Neural cell (in vitro differentiated cells): ENCODE data around the gene UNC5B. TPM values are rescaled to one million over a fixed set of nuclear protein-coding genes. Genes with fewer than 3 reads are reported as not detected.

Source experiments
- H2AFZ ChIP-seq: fragments of 200-600, 300-800 bp; sonication (generic), shearing (Covaris generic); 2 replicates; pipeline ENCODE4 v1.6.0; 2014; ENCODE audit warnings: low read depth, mild to moderate bottlenecking, antibody characterized with exemption, low read length, moderate library complexity
- H3F3A ChIP-seq: fragments of 200-600 bp; shearing (Covaris generic); 2 replicates; pipeline ENCODE4 v1.6.1; 2016; ENCODE audit warnings: mild to moderate bottlenecking, moderate library complexity, mixed read lengths, antibody characterized with exemption, low read length; ENCODE audit not compliant: insufficient read depth, poor library complexity, severe bottlenecking
- H3K27ac ChIP-seq: fragments of 200-600, 300-800 bp; sonication (generic), shearing (Covaris generic); 2 replicates; pipeline ENCODE4 v1.5.1; 2014; ENCODE audit warnings: mild to moderate bottlenecking, low read length, moderate library complexity
- H3K27me3 ChIP-seq: fragments of 300-800, 200-600 bp; sonication (generic), shearing (Covaris generic); 2 replicates; pipeline ENCODE4 v1.6.0; 2014; ENCODE audit warnings: mild to moderate bottlenecking, low read depth, low read length, moderate library complexity; ENCODE audit not compliant: insufficient read depth
- H3K36me3 ChIP-seq: fragments of 300-800, 200-600 bp; sonication (generic), shearing (Covaris generic); 2 replicates; pipeline ENCODE4 v1.5.1; 2014; ENCODE audit warnings: mild to moderate bottlenecking, antibody characterized with exemption, low read length, moderate library complexity; ENCODE audit not compliant: insufficient read depth
- H3K4me2 ChIP-seq: fragments of 300-800, 200-600 bp; sonication (generic), shearing (Covaris generic); 2 replicates; pipeline ENCODE4 v1.6.0; 2014; ENCODE audit warnings: mild to moderate bottlenecking, low read length
- H3K4me3 ChIP-seq: fragments of 300-800, 200-600 bp; sonication (generic), shearing (Covaris generic); 2 replicates; pipeline ENCODE4 v1.5.1; 2014; ENCODE audit warnings: mild to moderate bottlenecking, low read length, moderate library complexity
- H3K79me2 ChIP-seq: fragments of 200-600 bp; shearing (Covaris generic); replicated peaks from 2 replicates; pipeline ENCODE4 v1.6.0; 2014; ENCODE audit warnings: mild to moderate bottlenecking, low read length, moderate library complexity; ENCODE audit not compliant: insufficient read depth
- H3K9ac ChIP-seq: fragments of 300-800, 200-600 bp; sonication (generic), shearing (Covaris generic); 2 replicates; pipeline ENCODE4 v1.6.1; 2016; ENCODE audit warnings: mild to moderate bottlenecking, low read length, mixed read lengths
- H3K9me2 ChIP-seq: fragments of 200-600 bp; shearing (Covaris generic); 2 replicates; pipeline ENCODE4 v1.6.1; 2016; ENCODE audit warnings: mild to moderate bottlenecking, low read length, mixed read lengths; ENCODE audit not compliant: insufficient read depth
- H3K9me3 ChIP-seq: fragments of 200-600, 300-800 bp; sonication (generic), shearing (Covaris generic); 2 replicates; pipeline ENCODE4 v1.6.1; 2016; ENCODE audit warnings: mild to moderate bottlenecking, mixed run types, low read length, moderate library complexity, mixed read lengths
- H4K20me1 ChIP-seq: fragments of 200-600 bp; shearing (Covaris generic); 2 replicates; pipeline ENCODE4 v1.6.1; 2016; ENCODE audit warnings: mild to moderate bottlenecking, mixed run types; ENCODE audit not compliant: insufficient read depth
- EP300 ChIP-seq: fragments of 450-650 bp; conservative IDR thresholded peaks from 2 replicates; pipeline ENCODE4 v1.6.1; 2014; ENCODE audit warnings: antibody characterized with exemption, mild to moderate bottlenecking, moderate library complexity; ENCODE audit not compliant: poor library complexity, severe bottlenecking
- EZH2 ChIP-seq: fragments of 200-600, 300-800 bp; shearing (Covaris generic), sonication (generic); IDR thresholded peaks from 2 replicates; pipeline ENCODE4 v1.6.1; 2014; ENCODE audit warnings: antibody characterized with exemption, low read length, borderline replicate concordance, mild to moderate bottlenecking; ENCODE audit not compliant: insufficient read depth, poor library complexity, severe bottlenecking
- MXI1 ChIP-seq: fragments of 450-650 bp; conservative IDR thresholded peaks from 2 replicates; pipeline ENCODE4 v1.6.1; 2014; ENCODE audit warnings: antibody characterized with exemption, mild to moderate bottlenecking; ENCODE audit not compliant: poor library complexity, severe bottlenecking
- POLR2AphosphoS5 ChIP-seq: IDR thresholded peaks from 2 replicates; pipeline ENCODE4 v1.6.1; 2012
- RAD21 ChIP-seq: fragments of 450-650 bp; conservative IDR thresholded peaks from 2 replicates; pipeline ENCODE4 v1.6.1; 2014; ENCODE audit warnings: antibody characterized with exemption, mild to moderate bottlenecking, moderate library complexity
- SMC3 ChIP-seq: fragments of 450-650 bp; conservative IDR thresholded peaks from 2 replicates; pipeline ENCODE4 v1.6.1; 2014; ENCODE audit warnings: antibody characterized with exemption, mild to moderate bottlenecking, moderate library complexity; ENCODE audit not compliant: poor library complexity
- TAF1 ChIP-seq: IDR thresholded peaks from 2 replicates; pipeline ENCODE4 v1.6.1; 2012; ENCODE audit warnings: low read depth
- polyA plus RNA-seq: library from polyadenylated mRNA; depleted of rRNA; stranded (reverse); fragments of >200 nt; gene quantifications from 2 replicates; pipeline ENCODE4 v1.2.3, GENCODE V29; 2014
- TF ChIP-seq, protein P1 (sequence below): IDR thresholded peaks from 2 replicates; pipeline ENCODE4 v1.6.1; 2012; ENCODE audit warnings: borderline replicate concordance
- TF ChIP-seq, protein P2 (sequence below): fragments of 450-650 bp; IDR thresholded peaks from 2 replicates; pipeline ENCODE4 v1.5.1; 2014; ENCODE audit warnings: antibody characterized with exemption, mild to moderate bottlenecking, moderate library complexity; ENCODE audit not compliant: poor library complexity, severe bottlenecking

Gene UNC5B
- polyA plus RNA-seq, 1 donor from 2014 or later = 2.0 TPM

DNA sequence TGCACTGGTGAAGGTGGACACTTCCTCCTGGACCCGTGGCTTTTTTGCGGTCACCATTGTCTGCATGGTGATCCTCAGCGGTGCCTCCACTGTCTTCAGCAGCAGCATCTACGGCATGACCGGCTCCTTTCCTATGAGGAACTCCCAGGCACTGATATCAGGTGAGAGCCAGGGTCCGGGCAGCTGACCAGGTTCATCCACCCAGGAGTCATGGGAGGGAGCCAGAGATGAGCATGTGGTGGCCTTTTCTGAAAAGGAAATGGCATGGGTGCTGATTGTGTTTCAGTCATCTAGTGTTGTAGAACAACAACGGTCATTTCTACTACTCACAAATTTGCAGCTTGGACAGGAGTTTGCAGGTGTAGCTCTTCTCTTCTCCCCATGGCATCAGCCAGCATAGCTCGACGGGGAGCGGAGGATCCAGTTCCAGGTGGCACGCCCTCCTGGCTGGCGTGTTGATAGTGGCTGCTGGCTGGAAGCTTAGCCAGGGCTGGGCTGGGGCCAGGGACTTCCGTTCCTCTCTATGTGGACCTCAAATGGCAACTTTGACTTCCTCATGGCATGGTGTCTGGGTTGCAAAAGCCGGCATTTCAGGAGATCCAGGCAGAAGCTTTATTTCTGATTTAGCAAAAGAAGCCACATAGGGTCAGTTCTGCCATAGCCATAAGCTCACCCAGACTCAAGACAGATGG is 139.4 kb downstream of the UNC5B start:
- Histone ChIP-seq H4K20me1 (no peaks in the 10 kb centered on the region), H3K9ac (no peak overlapping the region), H2AFZ (no peak overlapping the region), H3K4me2 (no peak overlapping the region), H3K36me3 (no peaks in the 10 kb centered on the region), H3F3A (no peaks in the 10 kb centered on the region), H3K79me2 (no peaks in the 10 kb centered on the region), H3K27me3 (no peaks in the 10 kb centered on the region), H3K9me2 (no peaks in the 10 kb centered on the region), H3K27ac (no peak overlapping the region), H3K4me3 (no peak overlapping the region), H3K9me3 (no peaks in the 10 kb centered on the region)
- TF ChIP-seq RAD21 (no peak), POLR2AphosphoS5 (no peak), SMC3 (no peak), EP300 (no peak), TAF1 (no peak), MXI1 (no peak), EZH2 (no peak)
- TF ChIP-seq, protein P1, sequence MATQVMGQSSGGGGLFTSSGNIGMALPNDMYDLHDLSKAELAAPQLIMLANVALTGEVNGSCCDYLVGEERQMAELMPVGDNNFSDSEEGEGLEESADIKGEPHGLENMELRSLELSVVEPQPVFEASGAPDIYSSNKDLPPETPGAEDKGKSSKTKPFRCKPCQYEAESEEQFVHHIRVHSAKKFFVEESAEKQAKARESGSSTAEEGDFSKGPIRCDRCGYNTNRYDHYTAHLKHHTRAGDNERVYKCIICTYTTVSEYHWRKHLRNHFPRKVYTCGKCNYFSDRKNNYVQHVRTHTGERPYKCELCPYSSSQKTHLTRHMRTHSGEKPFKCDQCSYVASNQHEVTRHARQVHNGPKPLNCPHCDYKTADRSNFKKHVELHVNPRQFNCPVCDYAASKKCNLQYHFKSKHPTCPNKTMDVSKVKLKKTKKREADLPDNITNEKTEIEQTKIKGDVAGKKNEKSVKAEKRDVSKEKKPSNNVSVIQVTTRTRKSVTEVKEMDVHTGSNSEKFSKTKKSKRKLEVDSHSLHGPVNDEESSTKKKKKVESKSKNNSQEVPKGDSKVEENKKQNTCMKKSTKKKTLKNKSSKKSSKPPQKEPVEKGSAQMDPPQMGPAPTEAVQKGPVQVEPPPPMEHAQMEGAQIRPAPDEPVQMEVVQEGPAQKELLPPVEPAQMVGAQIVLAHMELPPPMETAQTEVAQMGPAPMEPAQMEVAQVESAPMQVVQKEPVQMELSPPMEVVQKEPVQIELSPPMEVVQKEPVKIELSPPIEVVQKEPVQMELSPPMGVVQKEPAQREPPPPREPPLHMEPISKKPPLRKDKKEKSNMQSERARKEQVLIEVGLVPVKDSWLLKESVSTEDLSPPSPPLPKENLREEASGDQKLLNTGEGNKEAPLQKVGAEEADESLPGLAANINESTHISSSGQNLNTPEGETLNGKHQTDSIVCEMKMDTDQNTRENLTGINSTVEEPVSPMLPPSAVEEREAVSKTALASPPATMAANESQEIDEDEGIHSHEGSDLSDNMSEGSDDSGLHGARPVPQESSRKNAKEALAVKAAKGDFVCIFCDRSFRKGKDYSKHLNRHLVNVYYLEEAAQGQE = no peak
- TF ChIP-seq, protein P2, sequence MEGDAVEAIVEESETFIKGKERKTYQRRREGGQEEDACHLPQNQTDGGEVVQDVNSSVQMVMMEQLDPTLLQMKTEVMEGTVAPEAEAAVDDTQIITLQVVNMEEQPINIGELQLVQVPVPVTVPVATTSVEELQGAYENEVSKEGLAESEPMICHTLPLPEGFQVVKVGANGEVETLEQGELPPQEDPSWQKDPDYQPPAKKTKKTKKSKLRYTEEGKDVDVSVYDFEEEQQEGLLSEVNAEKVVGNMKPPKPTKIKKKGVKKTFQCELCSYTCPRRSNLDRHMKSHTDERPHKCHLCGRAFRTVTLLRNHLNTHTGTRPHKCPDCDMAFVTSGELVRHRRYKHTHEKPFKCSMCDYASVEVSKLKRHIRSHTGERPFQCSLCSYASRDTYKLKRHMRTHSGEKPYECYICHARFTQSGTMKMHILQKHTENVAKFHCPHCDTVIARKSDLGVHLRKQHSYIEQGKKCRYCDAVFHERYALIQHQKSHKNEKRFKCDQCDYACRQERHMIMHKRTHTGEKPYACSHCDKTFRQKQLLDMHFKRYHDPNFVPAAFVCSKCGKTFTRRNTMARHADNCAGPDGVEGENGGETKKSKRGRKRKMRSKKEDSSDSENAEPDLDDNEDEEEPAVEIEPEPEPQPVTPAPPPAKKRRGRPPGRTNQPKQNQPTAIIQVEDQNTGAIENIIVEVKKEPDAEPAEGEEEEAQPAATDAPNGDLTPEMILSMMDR = no peak

Other genes starting within 250 kb of the UNC5B start
- 2.3 and 3.6 TPM in 2 replicates for gene SLC29A3, start 106.7 kb downstream of the UNC5B start, polyA plus RNA-seq
- gene CDH23, start 184.3 kb downstream of the UNC5B start, polyA plus RNA-seq = 6.6 and 8.7 TPM in 2 replicates